HEK293T (cell line): ENCODE data around the gene EGFR.

Experiments used
- BHLHE40 ChIP-seq: fragments of 450-650 bp; IDR thresholded peaks from 2 replicates; pipeline ENCODE4 v1.6.1; 2016; ENCODE audit warnings: mild to moderate bottlenecking, moderate library complexity, borderline replicate concordance
- NFRKB ChIP-seq: fragments of 450-650 bp; IDR thresholded peaks from 2 replicates; pipeline ENCODE4 v1.6.1; 2016; ENCODE audit warnings: mild to moderate bottlenecking, moderate library complexity

DNA sequence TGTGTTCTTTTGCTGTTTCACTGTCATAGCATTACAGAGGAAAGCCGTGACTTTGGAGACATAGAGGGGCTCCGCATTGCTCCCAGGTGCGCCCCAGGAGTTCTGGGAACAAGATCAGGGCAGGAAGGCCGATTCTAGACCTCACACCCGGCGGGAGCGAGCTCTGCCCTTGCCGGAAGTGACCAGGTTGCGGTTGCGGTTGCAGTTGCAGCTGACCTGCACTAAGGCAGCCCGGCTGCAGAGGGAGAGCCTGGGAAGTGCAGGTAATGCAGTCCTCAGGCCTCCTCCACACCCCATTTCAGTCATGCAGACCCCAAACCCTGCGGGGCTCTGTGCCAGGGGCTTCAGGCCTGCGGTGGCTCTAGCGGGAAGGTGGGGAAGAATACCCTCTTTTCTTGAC is 216.3 kb downstream of the EGFR start:
- no peak for TF ChIP-seq NFRKB
- no peak for TF ChIP-seq BHLHE40
